Panc1 (cell line): ENCODE data around the gene ATP8B3. TPM values are rescaled to one million over a fixed set of nuclear protein-coding genes. Genes with fewer than 3 reads are reported as not detected.

Experiments used
- ATAC-seq: fragments of 200-7000 bp; cut with Tn5 transposase; 2 replicates; pipeline ENCODE4 v1.9.1; 2020; ENCODE audit warnings: mild to moderate bottlenecking, moderate library complexity
- BruUV-seq: library from RNA; stranded (reverse); fragments of 400-500 nt; replicated peaks from 2 replicates; lab custom pipeline; 2021; lab: Mats Ljungman, UMichigan
- CTCF ChIA-PET: fragments of 300-600 bp; sonication (Branson Sonifier 250); formaldehyde crosslinking; loops from one replicate; lab custom pipeline; 2022; ENCODE audit warnings: antibody characterized with exemption; lab: Charles Lee
- POLR2A ChIA-PET: fragments of 300-600 bp; sonication (Branson Sonifier 250); formaldehyde crosslinking; loops from one replicate; lab custom pipeline; 2022; ENCODE audit warnings: antibody characterized with exemption; lab: Charles Lee
- DNase-seq: peaks from one replicate; pipeline ENCODE4 v3.0.0-alpha.2; 2010; ENCODE audit warnings: low read depth, low spot score
- H3K27ac ChIP-seq: 2 replicates; pipeline ENCODE4 v1.5.1; 2011; ENCODE audit warnings: mild to moderate bottlenecking, low read length, inconsistent platforms
- H3K27me3 ChIP-seq: fragments of 200-500 bp; sonication (Bioruptor generic); 2 replicates; pipeline ENCODE4 v1.6.0; 2014; ENCODE audit warnings: low read length, inconsistent platforms; ENCODE audit not compliant: control insufficient read depth, insufficient read depth
- H3K36me3 ChIP-seq: fragments of 200-500 bp; sonication (Bioruptor generic); 2 replicates; pipeline ENCODE4 v1.5.1; 2014; ENCODE audit warnings: inconsistent platforms, mild to moderate bottlenecking, low read length, moderate library complexity; ENCODE audit not compliant: control insufficient read depth, insufficient read depth
- H3K4me1 ChIP-seq: 2 replicates; pipeline ENCODE4 v1.5.1; 2011; ENCODE audit warnings: inconsistent platforms, mild to moderate bottlenecking, low read length, moderate library complexity; ENCODE audit not compliant: control insufficient read depth, insufficient read depth
- H3K4me3 ChIP-seq, 2 experiments: 2 replicates each; pipeline ENCODE4 v1.5.1; 2011 to 2012; ENCODE audit warnings: low read depth in 2 of 2, low read length in 2 of 2, mild to moderate bottlenecking in 2 of 2, inconsistent platforms in 1 of 2, moderate library complexity in 1 of 2
- H3K9me3 ChIP-seq: fragments of 200-500 bp; sonication (Bioruptor generic); 2 replicates; pipeline ENCODE4 v1.5.1; 2014; ENCODE audit warnings: low read depth, mild to moderate bottlenecking, inconsistent platforms, low read length, moderate library complexity; ENCODE audit not compliant: control insufficient read depth, insufficient read depth
- CTCF ChIP-seq: fragments of 450-650 bp; IDR thresholded peaks from 2 replicates; pipeline ENCODE4 v1.5.1; 2017; ENCODE audit warnings: mild to moderate bottlenecking
- POLR2AphosphoS5 ChIP-seq: IDR thresholded peaks from 2 replicates; pipeline ENCODE4 v1.6.1; 2012; ENCODE audit warnings: mild to moderate bottlenecking, low read depth, low read length, moderate library complexity
- REST ChIP-seq, 2 experiments: IDR thresholded peaks; 2 replicates each; pipeline ENCODE4 v1.6.1; 2011 to 2012; ENCODE audit warnings: low read depth in 2 of 2, control low read depth in 1 of 2, low read length in 1 of 2, mild to moderate bottlenecking in 1 of 2, moderate library complexity in 1 of 2; ENCODE audit not compliant: insufficient read depth in 1 of 2
- SIN3A ChIP-seq: IDR thresholded peaks from 2 replicates; pipeline ENCODE4 v1.6.1; 2012; ENCODE audit warnings: low read depth, mild to moderate bottlenecking, low read length, moderate library complexity, borderline replicate concordance; ENCODE audit not compliant: insufficient read depth
- TCF7L2 ChIP-seq: IDR thresholded peaks from 2 replicates; pipeline ENCODE4 v1.6.1; 2011; ENCODE audit warnings: mild to moderate bottlenecking, low read depth, low read length, inconsistent platforms
- in situ Hi-C: cut with HindIII; loops from 2 replicates; pipeline ENCODE4 v1.10.0; 2016; ENCODE audit warnings: low sequenced_read_pairs, low pct_unique_long_range_greater_than_20kb
- intact Hi-C: fragments of 100-400 bp; cut with micrococcal nuclease; formaldehyde crosslinking; loops from one replicate; pipeline ENCODE4 v1.10.0; 2022; ENCODE audit not compliant: unreplicated experiment
- total RNA-seq: library from RNA; stranded (reverse); gene quantifications from one replicate; pipeline ENCODE4 v1.2.1, GENCODE V29; 2021; ENCODE audit not compliant: unreplicated experiment

Gene ATP8B3
- total RNA-seq, 1 experiment from 2014 or later, result 67.7 TPM

GRCh38 chr19:1829958-1830357 is 17.9 kb upstream of the ATP8B3 start:
- Histone ChIP-seq H3K27me3 (no peaks in the 10 kb centered on the region), H3K27ac (no peak overlapping the region), H3K4me1 (peaks cover 26% of the 10 kb centered on the region), H3K36me3 (no peaks in the 10 kb centered on the region), H3K9me3 (no peaks in the 10 kb centered on the region), H3K4me3 (no peak overlapping the region)
- CTCF ChIA-PET, result interaction anchor here (0.6 kb wide), 1 partner anchor 263 kb away, joined by 3 read pairs; no protein-coding TSS in a partner anchor
- intact Hi-C loops, result no loop called here
- ATAC-seq, result no peak
- TF ChIP-seq TCF7L2 (no peak), POLR2AphosphoS5 (no peak), REST (IDR thresholded peaks at IDR 0.05; ENCODE audit: insufficient read depth in 1 of 2, low read depth in 2 of 2, low read length in 1 of 2) (no peak), SIN3A (no peak), CTCF (no peak)
- no peak for DNase-seq
- no TSS peak for BruUV-seq
- POLR2A ChIA-PET, result no interaction called here
- in situ Hi-C loops, result no loop called here

- DNase-seq (no peak), ATAC-seq (0 out of 2 replicates have a peak, but pooled peaks have one; percentile 3)
- POLR2A ChIA-PET, result no interaction called here
- Histone ChIP-seq H3K36me3 (no peaks in the 10 kb centered on the region), H3K27ac (peak overlapping the region; percentile 44; the same call in 1 of the 2 replicates), H3K4me3 (no peak overlapping the region), H3K27me3 (no peaks in the 10 kb centered on the region), H3K4me1 (peaks cover 23% of the 10 kb centered on the region), H3K9me3 (no peaks in the 10 kb centered on the region)
- intact Hi-C loops, result no loop called here
- TF ChIP-seq CTCF (no peak), POLR2AphosphoS5 (no peak), REST (IDR thresholded peaks at IDR 0.05; ENCODE audit: insufficient read depth in 1 of 2, low read depth in 2 of 2, low read length in 1 of 2) (no peak), TCF7L2 (no peak), SIN3A (no peak)
- no TSS peak for BruUV-seq
- CTCF ChIA-PET, result interaction anchor here (0.6 to 0.7 kb wide), 2 partner anchors 9 to 48 kb away, joined by 4 to 5 read pairs; no protein-coding TSS in a partner anchor
- in situ Hi-C loops, result no loop called here
Measured at GRCh38 chr19:1828279-1829238, 16.5 kb upstream of the ATP8B3 start.
